ENCODE results near the gene PTPRT. TPM values are rescaled to one million over a fixed set of nuclear protein-coding genes. Genes with fewer than 3 reads are reported as not detected.

Gene PTPRT
- total RNA-seq, 1 experiment from 2014 or later = 0.20 TPM

- no peaks in the 10 kb centered on the region for H3K4me1 Mint-ChIP-seq (ENCODE audit: low read depth, unreplicated experiment)
- TF ChIP-seq, protein P1, sequence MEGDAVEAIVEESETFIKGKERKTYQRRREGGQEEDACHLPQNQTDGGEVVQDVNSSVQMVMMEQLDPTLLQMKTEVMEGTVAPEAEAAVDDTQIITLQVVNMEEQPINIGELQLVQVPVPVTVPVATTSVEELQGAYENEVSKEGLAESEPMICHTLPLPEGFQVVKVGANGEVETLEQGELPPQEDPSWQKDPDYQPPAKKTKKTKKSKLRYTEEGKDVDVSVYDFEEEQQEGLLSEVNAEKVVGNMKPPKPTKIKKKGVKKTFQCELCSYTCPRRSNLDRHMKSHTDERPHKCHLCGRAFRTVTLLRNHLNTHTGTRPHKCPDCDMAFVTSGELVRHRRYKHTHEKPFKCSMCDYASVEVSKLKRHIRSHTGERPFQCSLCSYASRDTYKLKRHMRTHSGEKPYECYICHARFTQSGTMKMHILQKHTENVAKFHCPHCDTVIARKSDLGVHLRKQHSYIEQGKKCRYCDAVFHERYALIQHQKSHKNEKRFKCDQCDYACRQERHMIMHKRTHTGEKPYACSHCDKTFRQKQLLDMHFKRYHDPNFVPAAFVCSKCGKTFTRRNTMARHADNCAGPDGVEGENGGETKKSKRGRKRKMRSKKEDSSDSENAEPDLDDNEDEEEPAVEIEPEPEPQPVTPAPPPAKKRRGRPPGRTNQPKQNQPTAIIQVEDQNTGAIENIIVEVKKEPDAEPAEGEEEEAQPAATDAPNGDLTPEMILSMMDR (IDR thresholded peaks at IDR 0.05; ENCODE audit: insufficient read depth in 1 of 2, low read depth in 1 of 2, low read length in 1 of 2, severe bottlenecking in 1 of 2, unreplicated experiment in 1 of 2) = no peak
- H3K9me3 Mint-ChIP-seq (ENCODE audit: unreplicated experiment) = no peaks in the 10 kb centered on the region
- Histone ChIP-seq H3K4me1 (no peaks in the 10 kb centered on the region; the same call in 1 of the 2 replicates), H3K27me3 (replicated peaks; ENCODE audit: control insufficient read depth, insufficient read depth, low read length) (no peaks in the 10 kb centered on the region; the same call in 1 of the 2 replicates), H3K4me3 (ENCODE audit: low read depth, low read length) (no peak overlapping the region), H3K9me3 (no peaks in the 10 kb centered on the region), H3K36me3 (ENCODE audit: control insufficient read depth, insufficient read depth, low read length) (no peaks in the 10 kb centered on the region)
- POLR2A ChIA-PET = no interaction called here
- no peaks in the 10 kb centered on the region for H3K36me3 Mint-ChIP-seq (ENCODE audit: insufficient read depth, unreplicated experiment)
- no peak overlapping the region for H3K27ac Mint-ChIP-seq (ENCODE audit: unreplicated experiment)
- CTCF ChIA-PET = no interaction called here
- peaks cover 12% of the 10 kb centered on the region for H3K27me3 Mint-ChIP-seq (ENCODE audit: insufficient read depth, unreplicated experiment)
- intact Hi-C loops (cut with micrococcal nuclease; ENCODE audit: unreplicated experiment) = no loop called here
- no peak for DNase-seq
- BruUV-seq (replicated peaks) = no TSS peak
- H3K4me3 Mint-ChIP-seq (ENCODE audit: unreplicated experiment) = no peak overlapping the region
These were observed 935.0 kb downstream of the PTPRT start for GRCh38 chr20:42254673-42255072.

- H3K27ac Mint-ChIP-seq (ENCODE audit: unreplicated experiment) = no peak overlapping the region
- no peaks in the 10 kb centered on the region for H3K36me3 Mint-ChIP-seq (ENCODE audit: insufficient read depth, unreplicated experiment)
- Histone ChIP-seq H3K4me1 (no peaks in the 10 kb centered on the region; the same call in 1 of the 2 replicates), H3K4me3 (ENCODE audit: low read depth, low read length) (no peak overlapping the region), H3K27me3 (replicated peaks; ENCODE audit: control insufficient read depth, insufficient read depth, low read length) (no peaks in the 10 kb centered on the region; the same call in 1 of the 2 replicates), H3K36me3 (ENCODE audit: control insufficient read depth, insufficient read depth, low read length) (no peaks in the 10 kb centered on the region), H3K9me3 (no peaks in the 10 kb centered on the region)
- peaks cover 15% of the 10 kb centered on the region for H3K27me3 Mint-ChIP-seq (ENCODE audit: insufficient read depth, unreplicated experiment)
- H3K4me3 Mint-ChIP-seq (ENCODE audit: unreplicated experiment) = no peak overlapping the region
- H3K9me3 Mint-ChIP-seq (ENCODE audit: unreplicated experiment) = no peaks in the 10 kb centered on the region
- BruUV-seq (replicated peaks) = no TSS peak
- intact Hi-C loops (cut with micrococcal nuclease; ENCODE audit: unreplicated experiment) = no loop called here
- ChIA-PET CTCF (no interaction called here), POLR2A (no interaction called here)
- TF ChIP-seq, protein P1 (IDR thresholded peaks at IDR 0.05; ENCODE audit: insufficient read depth in 1 of 2, low read depth in 1 of 2, low read length in 1 of 2, severe bottlenecking in 1 of 2, unreplicated experiment in 1 of 2) = no peak
- no peak for DNase-seq
- H3K4me1 Mint-ChIP-seq (ENCODE audit: low read depth, unreplicated experiment) = no peaks in the 10 kb centered on the region
These were observed 937.6 kb downstream of the PTPRT start for GRCh38 chr20:42252116-42252515.

DNA sequence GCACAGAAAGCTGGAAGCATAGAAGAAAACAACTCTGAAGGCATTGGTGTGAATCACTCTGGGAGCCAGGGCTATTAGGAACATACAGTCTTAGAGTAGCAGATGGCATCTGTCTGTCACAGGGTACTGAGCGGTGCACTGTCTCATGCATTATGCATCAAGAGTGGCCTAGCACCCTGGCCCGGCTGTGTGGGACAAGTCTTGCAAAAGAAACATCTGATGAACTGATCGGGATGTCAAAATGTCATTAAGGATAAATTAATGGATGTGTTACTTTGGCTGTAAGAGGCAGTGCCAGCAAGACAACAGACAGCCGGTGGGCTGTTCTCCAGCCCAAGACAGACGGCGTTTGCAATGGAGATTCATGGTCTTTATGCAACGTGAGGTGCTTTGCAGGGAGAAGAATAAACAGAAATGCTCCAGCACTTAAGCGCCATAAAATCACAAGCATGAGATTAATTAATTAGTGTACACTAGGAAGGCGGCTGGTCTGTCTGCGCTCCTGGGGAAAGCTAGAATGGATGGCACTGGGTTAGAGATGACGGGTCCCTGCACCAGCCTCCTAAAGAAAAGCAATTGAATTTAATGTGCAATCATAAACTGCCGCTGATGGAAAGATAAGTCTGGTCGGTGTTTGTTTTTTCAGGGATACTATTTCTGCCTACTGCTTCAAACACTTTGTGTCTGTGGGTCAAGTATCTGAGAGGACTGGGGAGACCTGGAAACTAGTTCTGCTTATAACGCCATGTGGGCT, 970.9 kb downstream of the PTPRT start:
- Histone ChIP-seq H3K4me1 (no peaks in the 10 kb centered on the region), H3K36me3 (ENCODE audit: control insufficient read depth, insufficient read depth, low read length) (no peaks in the 10 kb centered on the region), H3K4me3 (ENCODE audit: low read depth, low read length) (no peak overlapping the region), H3K9me3 (no peaks in the 10 kb centered on the region), H3K27me3 (replicated peaks; ENCODE audit: control insufficient read depth, insufficient read depth, low read length) (no peaks in the 10 kb centered on the region)
- TF ChIP-seq, protein P1 (IDR thresholded peaks at IDR 0.05; ENCODE audit: insufficient read depth in 1 of 2, low read depth in 1 of 2, low read length in 1 of 2, severe bottlenecking in 1 of 2, unreplicated experiment in 1 of 2) = no peak
- Mint-ChIP-seq H3K27ac (ENCODE audit: unreplicated experiment) (no peak overlapping the region), H3K4me3 (ENCODE audit: unreplicated experiment) (no peak overlapping the region), H3K36me3 (ENCODE audit: insufficient read depth, unreplicated experiment) (no peaks in the 10 kb centered on the region), H3K9me3 (ENCODE audit: unreplicated experiment) (no peaks in the 10 kb centered on the region), H3K27me3 (ENCODE audit: insufficient read depth, unreplicated experiment) (peaks cover 21% of the 10 kb centered on the region), H3K4me1 (ENCODE audit: low read depth, unreplicated experiment) (no peaks in the 10 kb centered on the region)
- CTCF ChIA-PET = no interaction called here
- no peak for DNase-seq
- intact Hi-C loops (cut with micrococcal nuclease; ENCODE audit: unreplicated experiment) = no loop called here
- no TSS peak for BruUV-seq (replicated peaks)
- POLR2A ChIA-PET = no interaction called here
